Gastroesophageal sphincter (tissue), 4 donors: ENCODE measurements around the gene RNF213. TPM values are rescaled to one million over a fixed set of nuclear protein-coding genes. Genes with fewer than 3 reads are reported as not detected.

Experiments
- ATAC-seq: fragments of 150-250 bp; one replicate; pipeline ENCODE4 v1.9.1; 2016; ENCODE audit warnings: mild to moderate bottlenecking, moderate library complexity
- H3K27ac ChIP-seq, 4 donors: fragments of 200-600 bp; sonication (generic) in 3 of 4; 1 replicate in 3 of 4; 2 replicates in 1 of 4; pipeline ENCODE4 v1.5.1; 2016 to 2019
- H3K27me3 ChIP-seq: fragments of 200-600 bp; sonication (generic); one replicate; pipeline ENCODE4 v1.5.1; 2019
- H3K36me3 ChIP-seq, 2 donors: fragments of 200-600 bp; sonication (generic); one replicate each; pipeline ENCODE4 v1.5.1; 2019; ENCODE audit warnings: control low read depth in 1 of 2
- H3K4me1 ChIP-seq, 3 donors: fragments of 200-600 bp; sonication (generic); 1 replicate in 2 of 3; 2 replicates in 1 of 3; pipeline ENCODE4 v1.5.1; 2016 to 2019; ENCODE audit warnings: control low read depth in 2 of 3
- H3K4me3 ChIP-seq, 2 donors: fragments of 200-600 bp; sonication (generic); one replicate each; pipeline ENCODE4 v1.5.1; 2019; ENCODE audit warnings: mild to moderate bottlenecking in 1 of 2, moderate library complexity in 1 of 2
- H3K9me3 ChIP-seq, 3 donors: fragments of 200-600 bp; sonication (generic); one replicate each; pipeline ENCODE4 v1.5.1; 2017 to 2019; ENCODE audit warnings: control low read depth in 2 of 3
- CTCF ChIP-seq, 4 experiments: fragments of 200-600 bp in 2 of 4; fragments of 450-650 bp in 2 of 4; sonication (generic) in 1 of 4; IDR thresholded peaks; one replicate each; pipeline ENCODE4 v1.5.1; 2017 to 2019; ENCODE audit warnings: antibody characterized with exemption in 4 of 4, mild to moderate bottlenecking in 2 of 4, moderate library complexity in 2 of 4
- EP300 ChIP-seq: sonication (generic); formaldehyde crosslinking; IDR thresholded peaks from one replicate; pipeline ENCODE4 v1.6.1; 2017; ENCODE audit warnings: antibody characterized with exemption, mild to moderate bottlenecking
- POLR2A ChIP-seq, 2 donors: fragments of 450-650 bp; IDR thresholded peaks; one replicate each; pipeline ENCODE4 v1.6.1; 2017; ENCODE audit warnings: antibody characterized with exemption in 2 of 2, mild to moderate bottlenecking in 2 of 2, moderate library complexity in 1 of 2
- POLR2AphosphoS5 ChIP-seq: sonication (generic); formaldehyde crosslinking; IDR thresholded peaks from one replicate; pipeline ENCODE4 v1.6.1; 2017; ENCODE audit warnings: antibody characterized with exemption
- WGBS, 2 donors: methylation state at CpG; one replicate each; pipeline ENCODE4 v1.1.5; 2018; ENCODE audit warnings: low coverage in 1 of 2; 5-methylcytosine and 5-hydroxymethylcytosine counted together
- total RNA-seq, 4 donors: library from RNA; depleted of rRNA; stranded (reverse); fragments of >200 nt; gene quantifications; one replicate each; pipeline ENCODE4 v1.1.0, GENCODE V29; 2016

RNF213 gene
- total RNA-seq, 4 donors from 2014 or later: 59.2 to 87.6 (median 67.8) TPM

GRCh38 chr17:80348551-80349150, 88.0 kb downstream of the RNF213 start:
- no peak for TF ChIP-seq CTCF (IDR thresholded peaks at IDR 0.05)
- TF ChIP-seq EP300: no peak
- no peak for TF ChIP-seq POLR2AphosphoS5
- TF ChIP-seq POLR2A (IDR thresholded peaks at IDR 0.05): no peak
- H3K36me3 ChIP-seq: peaks cover 0 to 100% of the 10 kb centered on the region in 2 donors
- H3K27me3 ChIP-seq: no peaks in the 10 kb centered on the region
- H3K27ac ChIP-seq: no peak overlapping the region
- no peaks in the 10 kb centered on the region for H3K9me3 ChIP-seq
- 90 to 98% methylated on average over 5 to 8 of the region's 18 CpGs for WGBS, 2 donors
- no peak overlapping the region for H3K4me3 ChIP-seq
- no peaks in the 10 kb centered on the region for H3K4me1 ChIP-seq
- ATAC-seq: no peak

GRCh38 chr17:80349151-80349651, 88.5 kb downstream of the RNF213 start:
- no peaks in the 10 kb centered on the region for H3K4me1 ChIP-seq
- ATAC-seq: no peak
- peaks cover 0 to 100% of the 10 kb centered on the region in 2 donors for H3K36me3 ChIP-seq

DNA sequence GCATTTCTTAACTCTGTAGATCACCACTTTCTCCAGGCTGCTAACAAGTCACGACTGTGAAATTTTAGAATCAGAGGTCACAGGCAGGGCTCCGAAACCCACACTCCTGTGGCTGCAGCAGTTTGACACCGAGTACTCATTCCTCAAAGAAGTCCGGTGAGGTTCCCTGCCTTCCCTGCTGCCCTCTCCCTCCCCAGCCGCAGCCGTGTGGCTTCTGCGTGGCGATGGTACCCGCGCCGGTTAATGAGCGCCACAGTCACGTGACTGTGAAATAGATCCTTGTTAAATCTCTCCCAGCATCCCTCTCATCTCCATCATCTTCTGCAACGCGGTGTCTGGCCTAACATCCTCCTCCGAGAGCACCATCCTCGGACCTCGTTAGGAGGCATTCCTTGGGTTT, 89.1 kb downstream of the RNF213 start:
- no peak overlapping the region for H3K4me3 ChIP-seq
- no peaks in the 10 kb centered on the region for H3K4me1 ChIP-seq
- TF ChIP-seq CTCF (IDR thresholded peaks at IDR 0.05) (no peak), POLR2A (IDR thresholded peaks at IDR 0.05) (no peak), POLR2AphosphoS5 (no peak), EP300 (no peak)
- WGBS, 2 donors: 91 to 92% methylated on average over 14 to 17 of the region's 18 CpGs
- no peaks in the 10 kb centered on the region for H3K9me3 ChIP-seq
- no peak for ATAC-seq
- no peaks in the 10 kb centered on the region for H3K27me3 ChIP-seq
- no peak overlapping the region for H3K27ac ChIP-seq
- peaks cover under 1 to 100% of the 10 kb centered on the region in 2 donors for H3K36me3 ChIP-seq

More at GRCh38 chr17:80349151-80349651, 88.5 kb downstream of the RNF213 start:
- no peak for TF ChIP-seq EP300
- TF ChIP-seq POLR2AphosphoS5: no peak
- no peak for TF ChIP-seq CTCF (IDR thresholded peaks at IDR 0.05)
- TF ChIP-seq POLR2A (IDR thresholded peaks at IDR 0.05): no peak
- Histone ChIP-seq H3K9me3 (no peaks in the 10 kb centered on the region), H3K4me3 (no peak overlapping the region), H3K27ac (no peak overlapping the region), H3K27me3 (no peaks in the 10 kb centered on the region)
- WGBS, 2 donors: 61 to 83% methylated on average over 6 to 12 of the region's 19 CpGs

GRCh38 chr17:80352216-80352895, 91.7 kb downstream of the RNF213 start:
- ATAC-seq: no peak
- Histone ChIP-seq H3K4me3 (no peak overlapping the region), H3K27me3 (no peaks in the 10 kb centered on the region), H3K27ac (no peak overlapping the region), H3K36me3 (peaks cover 3 to 99% of the 10 kb centered on the region in 2 donors), H3K4me1 (no peaks in the 10 kb centered on the region), H3K9me3 (no peaks in the 10 kb centered on the region)
- WGBS, 2 donors: 83 to 95% methylated on average over 4 to 19 of the region's 22 CpGs
- TF ChIP-seq POLR2A (IDR thresholded peaks at IDR 0.05) (no peak), POLR2AphosphoS5 (no peak), EP300 (no peak), CTCF (IDR thresholded peaks at IDR 0.05) (no peak)
